ENCODE measurements around the gene UQCRH. TPM values are rescaled to one million over a fixed set of nuclear protein-coding genes. Genes with fewer than 3 reads are reported as not detected.

The UQCRH gene
- total RNA-seq, 1 donor from 2014 or later = 145 TPM

DNA sequence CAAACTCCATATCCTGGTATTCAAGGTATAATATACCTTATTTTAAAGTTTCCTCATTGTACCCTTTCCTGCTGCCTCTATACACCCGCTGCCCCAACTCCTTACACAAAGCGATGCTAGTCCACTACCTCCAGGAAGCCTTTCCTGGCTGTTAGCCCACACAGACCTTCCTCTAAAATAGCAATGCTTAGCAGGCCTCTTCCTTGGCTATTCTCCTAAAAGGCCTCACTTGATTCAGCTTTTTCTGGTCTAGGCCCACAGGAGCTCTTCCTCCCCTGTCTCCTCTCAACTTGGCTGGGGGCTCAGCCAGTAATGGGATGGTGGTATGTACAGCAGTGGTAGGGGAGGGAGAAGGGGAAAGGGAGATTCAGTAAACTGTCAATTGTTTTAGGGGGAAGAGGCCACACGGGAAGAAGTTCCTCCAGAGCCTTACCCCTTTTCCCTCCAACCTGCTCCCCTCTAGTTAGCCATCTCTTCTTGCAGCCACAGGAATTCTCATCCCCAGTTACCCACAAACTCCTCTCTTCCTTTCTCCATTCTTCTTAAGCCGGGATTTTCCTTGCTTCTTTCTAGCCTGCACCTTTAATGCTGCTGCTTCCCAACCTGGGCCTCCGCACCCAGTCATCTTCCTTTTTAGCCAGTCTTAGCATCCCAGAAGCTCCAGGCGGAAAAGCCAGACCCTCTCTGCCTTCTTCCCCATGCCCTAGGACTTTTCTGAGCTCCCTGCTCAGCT, 2.7 kb upstream of the UQCRH start:
- Histone ChIP-seq H3K36me3 (peaks cover 22% of the 10 kb centered on the region), H3K9me3 (no peaks in the 10 kb centered on the region), H3K27ac (peak overlapping the region; percentile 98), H3K4me1 (peaks cover 31% of the 10 kb centered on the region), H3K4me3 (peak overlapping the region; percentile 98), H3K27me3 (no peaks in the 10 kb centered on the region)
- TF ChIP-seq CTCF (IDR thresholded peaks at IDR 0.05) = no peak
- no peak for DNase-seq
- intact Hi-C loops (cut with DNase I) = no loop called here
- no peak for ATAC-seq

GRCh38 chr1:46301406-46301807, 2.1 kb upstream of the UQCRH start:
- ATAC-seq (no peak), DNase-seq (no peak)
- peak overlapping the region; percentile 98 for H3K27ac ChIP-seq
- H3K9me3 ChIP-seq = no peaks in the 10 kb centered on the region
- TF ChIP-seq CTCF (IDR thresholded peaks at IDR 0.05) = no peak
- intact Hi-C loops (cut with DNase I) = no loop called here
- no peaks in the 10 kb centered on the region for H3K27me3 ChIP-seq
- H3K4me3 ChIP-seq = peak overlapping the region; percentile 98
- H3K36me3 ChIP-seq = peaks cover 17% of the 10 kb centered on the region
- H3K4me1 ChIP-seq = peaks cover 31% of the 10 kb centered on the region

DNA sequence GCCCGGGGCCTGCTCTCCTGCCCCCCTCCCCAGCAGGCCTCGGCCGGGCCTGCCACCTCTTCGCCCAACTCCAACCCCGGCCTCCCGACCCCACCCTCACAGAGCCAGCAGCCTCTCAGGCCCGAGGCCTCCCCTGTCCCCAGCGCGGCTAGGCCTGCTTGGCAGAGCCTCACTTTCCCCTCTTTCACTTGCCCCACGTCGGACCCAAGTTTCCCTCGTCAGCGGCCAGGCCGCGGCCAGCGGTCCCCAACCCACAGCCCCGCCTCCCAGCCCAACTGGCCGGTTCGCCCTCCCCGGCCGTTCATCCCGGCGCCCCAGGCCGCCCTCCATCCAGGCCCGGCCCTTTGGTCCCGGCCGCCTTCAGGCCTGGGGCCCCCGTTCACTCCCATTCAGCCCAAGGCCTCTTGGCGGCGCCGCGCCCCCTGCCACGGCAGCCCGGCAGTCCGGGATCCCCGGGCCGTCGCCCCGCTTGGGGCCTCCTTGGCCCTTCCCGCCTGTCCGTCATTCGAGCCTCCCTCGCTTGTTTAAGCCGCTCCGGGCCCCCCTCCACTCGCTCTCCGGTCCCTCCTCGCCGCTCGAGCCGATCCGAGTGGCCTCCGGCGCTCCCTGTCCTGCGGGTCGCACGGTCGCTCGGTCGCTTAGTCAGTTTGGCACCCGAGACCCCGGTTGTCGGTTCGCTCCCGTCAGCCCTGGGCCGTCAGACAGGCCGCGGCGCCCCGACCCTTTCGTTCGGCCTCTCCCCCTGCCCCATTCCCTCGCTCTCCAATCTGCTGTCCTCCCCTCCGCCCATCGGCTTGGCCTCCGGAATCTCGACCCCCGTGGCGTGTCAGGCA, 1.5 kb upstream of the UQCRH start:
- intact Hi-C loops (cut with DNase I) = no loop called here
- DNase-seq = peak; percentile 85

DNA sequence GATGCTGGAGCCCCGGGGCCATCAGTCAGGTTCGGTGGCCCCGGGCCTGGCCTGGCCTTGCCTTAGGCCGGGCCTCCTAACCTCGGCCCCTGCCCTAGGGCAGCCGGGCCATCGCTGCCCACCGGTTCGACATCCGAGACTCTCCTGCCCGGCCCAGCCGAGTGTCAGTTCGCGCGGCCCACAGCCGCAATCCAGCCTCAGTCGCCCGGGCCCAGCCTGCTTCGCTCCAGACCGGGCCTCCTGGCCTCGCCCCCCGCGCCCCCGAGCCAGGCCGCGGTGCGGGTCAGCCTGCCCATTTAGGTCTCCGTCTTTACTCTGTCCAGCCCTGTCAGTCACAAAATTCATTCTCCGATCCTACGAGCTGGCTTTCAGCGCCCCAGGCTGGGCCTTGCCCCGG, 859 bp upstream of the UQCRH start:
- no peaks in the 10 kb centered on the region for H3K9me3 ChIP-seq
- H3K27ac ChIP-seq = peak overlapping the region; percentile 98
- TF ChIP-seq CTCF (IDR thresholded peaks at IDR 0.05) = no peak
- peak overlapping the region; percentile 98 for H3K4me3 ChIP-seq
- intact Hi-C loops (cut with DNase I) = no loop called here
- ATAC-seq = peak; percentile 21
- peak; percentile 76 for DNase-seq
- H3K36me3 ChIP-seq = peaks cover 4% of the 10 kb centered on the region
- no peaks in the 10 kb centered on the region for H3K27me3 ChIP-seq
- H3K4me1 ChIP-seq = peaks cover 40% of the 10 kb centered on the region

More for the DNA sequence above, 1.5 kb upstream of the UQCRH start:
- Histone ChIP-seq H3K27ac (peak overlapping the region; percentile 98), H3K4me3 (peak overlapping the region; percentile 98), H3K36me3 (peaks cover 10% of the 10 kb centered on the region), H3K4me1 (peaks cover 34% of the 10 kb centered on the region), H3K9me3 (no peaks in the 10 kb centered on the region), H3K27me3 (no peaks in the 10 kb centered on the region)
- peak; percentile 25 for TF ChIP-seq CTCF (IDR thresholded peaks at IDR 0.05)
- ATAC-seq = peak; percentile 64

DNA sequence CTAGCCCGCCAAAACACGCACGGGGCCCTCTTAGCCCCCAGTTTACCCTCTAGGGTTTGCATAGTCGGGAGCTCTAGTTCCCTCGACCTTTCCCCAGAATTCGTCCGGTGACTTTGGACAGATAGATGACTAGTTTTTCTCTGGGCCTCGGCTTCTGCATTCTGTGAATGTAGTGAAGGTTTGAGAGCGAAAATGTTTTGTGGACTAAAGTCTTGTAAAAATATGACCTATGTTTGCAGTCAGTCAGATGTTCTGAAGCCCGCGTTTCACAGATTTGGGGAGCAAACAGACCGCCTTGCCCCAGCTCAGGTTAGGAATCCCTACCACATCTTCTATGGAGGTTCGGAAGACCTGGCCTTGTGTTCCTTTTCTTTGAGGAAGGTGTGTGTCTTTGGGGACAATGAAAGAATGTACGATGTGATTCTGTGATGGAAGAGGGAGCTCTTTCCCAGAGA, 401 bp downstream of the UQCRH start:
- peak overlapping the region; percentile 98 for H3K4me3 ChIP-seq
- no peak for TF ChIP-seq CTCF (IDR thresholded peaks at IDR 0.05)
- intact Hi-C loops (cut with DNase I) = no loop called here
- H3K36me3 ChIP-seq = peaks cover 2% of the 10 kb centered on the region
- H3K4me1 ChIP-seq = peaks cover 40% of the 10 kb centered on the region
- H3K9me3 ChIP-seq = no peaks in the 10 kb centered on the region
- ATAC-seq (peak; percentile 1), DNase-seq (no peak)
- H3K27me3 ChIP-seq = no peaks in the 10 kb centered on the region
- peak overlapping the region; percentile 98 for H3K27ac ChIP-seq

Data from upper lobe of right lung (tissue), 1 donor.